Measurements from ENCODE around the gene EFCAB6.

EFCAB6 gene

DNA sequence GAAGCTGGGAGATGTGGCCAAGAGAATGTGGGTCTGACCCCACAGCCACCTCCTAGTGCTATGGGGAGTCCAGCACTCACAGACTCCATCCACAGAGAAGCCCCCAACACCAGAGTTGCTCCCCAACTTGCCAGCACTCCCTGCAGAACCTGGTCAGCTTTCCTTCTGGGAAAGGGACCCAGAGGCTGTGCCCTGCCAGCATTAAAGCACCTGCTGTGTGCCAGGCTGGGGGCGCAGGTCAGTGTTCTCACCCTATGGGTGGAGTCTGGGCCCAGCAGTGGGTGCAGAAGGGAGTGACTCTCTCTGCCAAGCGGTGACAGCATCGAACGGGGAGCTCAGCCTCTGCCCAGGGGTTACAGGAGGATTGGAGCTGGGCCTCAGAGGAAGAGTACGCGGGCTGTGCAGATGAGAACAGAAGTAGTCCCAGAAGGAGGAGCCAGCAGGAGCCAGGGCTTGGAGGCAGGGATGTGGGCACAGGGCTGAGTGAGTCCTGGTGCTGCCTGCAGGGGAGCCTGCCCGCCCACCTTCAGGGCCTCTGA lies 285.9 kb downstream of the EFCAB6 start:
- DNase-seq (ENCODE audit: low read depth, low spot score), result no peak
- POLR2A ChIA-PET, result no interaction called here
- CTCF ChIA-PET, result no interaction called here
- TF ChIP-seq CTCF (IDR thresholded peaks at IDR 0.05; ENCODE audit: insufficient read depth, low read length, missing control alignments), result no peak
- no peak overlapping the region for H3K4me3 ChIP-seq (ENCODE audit: low read depth, low read length)

DNA sequence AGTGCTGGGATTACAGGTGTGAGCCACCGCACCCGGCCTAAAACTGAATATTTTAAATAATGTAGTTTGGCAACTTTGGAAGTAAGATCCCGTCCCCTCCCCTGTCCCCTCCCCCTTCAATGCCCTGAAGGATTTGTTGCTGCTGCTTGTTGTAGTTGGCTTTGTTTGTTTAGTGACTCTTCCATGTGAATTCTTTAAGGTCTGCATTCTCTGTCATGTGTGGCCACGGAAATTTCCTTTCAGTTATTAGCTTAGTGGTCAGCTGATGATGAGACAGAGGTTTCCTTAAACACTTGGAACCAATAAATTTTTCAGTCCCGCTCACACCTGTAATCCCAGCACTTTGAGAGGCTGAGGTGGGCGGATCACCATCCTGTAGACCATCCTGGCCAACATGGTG lies 290.4 kb downstream of the EFCAB6 start:
- ChIA-PET CTCF (no interaction called here), POLR2A (interaction anchor here (0.6 kb wide), 1 partner anchor 295 kb away, joined by 3 read pairs; no protein-coding TSS in a partner anchor)
- DNase-seq (ENCODE audit: low read depth, low spot score), result no peak
- TF ChIP-seq CTCF (IDR thresholded peaks at IDR 0.05; ENCODE audit: insufficient read depth, low read length, missing control alignments), result no peak
- H3K4me3 ChIP-seq (ENCODE audit: low read depth, low read length), result no peak overlapping the region

DNA sequence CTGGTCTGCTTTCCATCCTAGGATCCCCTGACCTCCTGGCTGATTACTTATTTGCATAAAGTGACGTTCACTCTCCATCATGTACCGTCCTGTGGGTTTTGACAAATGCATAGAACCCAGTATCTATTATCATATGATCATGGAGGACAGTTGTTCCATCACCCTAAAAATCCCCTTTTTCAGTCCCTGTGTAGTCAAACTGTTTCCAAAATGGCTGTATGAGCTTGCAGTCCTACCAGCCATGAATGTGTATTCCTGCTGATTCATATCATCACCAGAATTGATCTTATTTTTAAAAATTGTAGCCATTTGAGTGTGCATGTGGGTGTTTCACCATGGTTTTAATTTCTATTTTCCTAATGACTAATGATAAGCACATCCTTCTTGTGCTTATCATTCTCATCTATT lies 291.5 kb downstream of the EFCAB6 start:
- TF ChIP-seq CTCF (IDR thresholded peaks at IDR 0.05; ENCODE audit: insufficient read depth, low read length, missing control alignments), result no peak
- ChIA-PET POLR2A (no interaction called here), CTCF (no interaction called here)
- H3K4me3 ChIP-seq (ENCODE audit: low read depth, low read length), result no peak overlapping the region
- no peak for DNase-seq (ENCODE audit: low read depth, low spot score)

DNA sequence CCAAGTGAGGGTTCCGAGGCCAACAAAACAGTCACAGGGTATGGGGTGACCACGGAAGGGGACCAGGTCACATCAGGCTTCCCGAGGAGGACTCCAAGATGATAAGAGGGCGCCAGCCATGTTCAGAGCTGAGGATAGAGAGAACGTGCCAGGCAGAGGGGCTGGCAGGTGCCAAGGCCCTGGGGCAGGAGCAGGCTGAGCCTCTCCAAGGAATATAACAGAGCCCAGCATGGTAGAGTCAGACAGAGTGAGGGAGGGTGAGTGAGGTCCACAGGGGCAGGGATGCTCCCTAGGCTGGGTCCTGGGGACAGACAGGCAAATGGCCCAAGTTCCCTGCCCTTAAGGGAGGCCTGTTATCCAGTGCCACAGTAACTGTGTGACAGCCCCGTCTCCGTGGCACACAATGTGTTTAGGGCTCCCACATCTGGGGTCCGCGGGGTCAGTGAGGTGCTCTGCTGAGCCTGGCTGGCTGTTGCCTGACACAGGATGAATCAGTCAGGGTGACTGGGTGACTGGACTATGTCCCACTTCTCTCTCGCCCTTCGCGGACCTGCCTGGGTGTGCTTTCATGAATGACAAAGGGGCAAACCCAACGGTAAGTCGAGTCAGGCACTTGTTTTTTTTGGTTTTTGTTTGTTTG lies 295.0 kb downstream of the EFCAB6 start:
- CTCF ChIA-PET, result no interaction called here
- no peak for DNase-seq (ENCODE audit: low read depth, low spot score)
- TF ChIP-seq CTCF (IDR thresholded peaks at IDR 0.05; ENCODE audit: insufficient read depth, low read length, missing control alignments), result no peak
- POLR2A ChIA-PET, result no interaction called here
- H3K4me3 ChIP-seq (ENCODE audit: low read depth, low read length), result no peak overlapping the region

DNA sequence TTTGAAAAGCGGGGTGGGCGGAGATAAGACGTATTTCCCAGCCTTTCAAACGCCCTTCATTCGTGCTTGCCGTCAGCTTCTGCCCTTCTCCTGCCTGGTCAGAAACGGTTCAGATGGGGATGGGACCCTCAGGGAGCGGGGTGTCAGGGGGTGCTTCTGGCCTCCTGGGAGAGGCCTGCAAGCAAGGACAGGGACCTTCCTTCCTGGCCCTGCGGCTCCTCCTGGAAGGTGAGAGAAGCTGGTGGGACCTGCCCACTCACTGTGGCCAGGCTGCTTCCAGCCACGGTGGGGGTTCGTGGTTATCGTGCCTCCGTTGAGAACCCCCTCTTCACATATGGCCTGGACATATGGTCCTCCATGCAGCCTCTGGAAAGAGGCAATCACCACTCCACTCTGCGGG lies 295.7 kb downstream of the EFCAB6 start:
- no peak for DNase-seq (ENCODE audit: low read depth, low spot score)
- ChIA-PET POLR2A (no interaction called here), CTCF (no interaction called here)
- TF ChIP-seq CTCF (IDR thresholded peaks at IDR 0.05; ENCODE audit: insufficient read depth, low read length, missing control alignments), result no peak
- H3K4me3 ChIP-seq (ENCODE audit: low read depth, low read length), result no peak overlapping the region

DNA sequence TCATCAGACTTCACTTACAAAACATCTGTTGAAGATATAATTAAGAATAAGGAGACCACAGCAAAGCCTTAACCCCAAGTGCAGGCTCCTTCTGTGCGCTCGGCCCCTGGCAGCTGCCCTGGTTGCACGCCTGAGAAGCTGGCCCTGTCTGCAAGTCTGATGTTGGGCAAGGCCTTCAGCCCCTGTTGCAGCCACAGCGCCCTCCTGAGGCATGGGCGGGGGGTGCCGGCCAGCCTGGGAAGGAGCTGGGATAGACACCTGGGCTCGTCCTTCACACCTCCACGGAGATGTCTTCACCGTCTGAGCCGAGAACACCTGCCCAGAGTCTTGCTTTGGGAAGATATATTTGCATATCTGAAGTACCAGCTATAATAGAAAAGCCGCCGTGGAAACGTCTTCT lies 296.2 kb downstream of the EFCAB6 start:
- ChIA-PET CTCF (no interaction called here), POLR2A (no interaction called here)
- no peak overlapping the region for H3K4me3 ChIP-seq (ENCODE audit: low read depth, low read length)
- no peak for DNase-seq (ENCODE audit: low read depth, low spot score)
- no peak for TF ChIP-seq CTCF (IDR thresholded peaks at IDR 0.05; ENCODE audit: insufficient read depth, low read length, missing control alignments)

Data from AG04449 (cell line).